Mammary epithelial cell (primary cell): Measurements from ENCODE around the gene CHD5.

Experiments
- CTCF ChIP-seq, 2 donors: IDR thresholded peaks in 1 of 2; conservative IDR thresholded peaks in 1 of 2; 2 replicates each; pipeline ENCODE4 v1.5.1; 2011 to 2012; ENCODE audit warnings: inconsistent platforms in 2 of 2, low read length in 2 of 2, mild to moderate bottlenecking in 2 of 2, control low read depth in 1 of 2, low read depth in 1 of 2; ENCODE audit not compliant: insufficient read depth in 1 of 2; ENCODE audit errors: extremely low read depth in 1 of 2
- EZH2 ChIP-seq: IDR thresholded peaks from 2 replicates; pipeline ENCODE4 v1.6.1; 2012; ENCODE audit warnings: low read length, inconsistent platforms, borderline replicate concordance

DNA sequence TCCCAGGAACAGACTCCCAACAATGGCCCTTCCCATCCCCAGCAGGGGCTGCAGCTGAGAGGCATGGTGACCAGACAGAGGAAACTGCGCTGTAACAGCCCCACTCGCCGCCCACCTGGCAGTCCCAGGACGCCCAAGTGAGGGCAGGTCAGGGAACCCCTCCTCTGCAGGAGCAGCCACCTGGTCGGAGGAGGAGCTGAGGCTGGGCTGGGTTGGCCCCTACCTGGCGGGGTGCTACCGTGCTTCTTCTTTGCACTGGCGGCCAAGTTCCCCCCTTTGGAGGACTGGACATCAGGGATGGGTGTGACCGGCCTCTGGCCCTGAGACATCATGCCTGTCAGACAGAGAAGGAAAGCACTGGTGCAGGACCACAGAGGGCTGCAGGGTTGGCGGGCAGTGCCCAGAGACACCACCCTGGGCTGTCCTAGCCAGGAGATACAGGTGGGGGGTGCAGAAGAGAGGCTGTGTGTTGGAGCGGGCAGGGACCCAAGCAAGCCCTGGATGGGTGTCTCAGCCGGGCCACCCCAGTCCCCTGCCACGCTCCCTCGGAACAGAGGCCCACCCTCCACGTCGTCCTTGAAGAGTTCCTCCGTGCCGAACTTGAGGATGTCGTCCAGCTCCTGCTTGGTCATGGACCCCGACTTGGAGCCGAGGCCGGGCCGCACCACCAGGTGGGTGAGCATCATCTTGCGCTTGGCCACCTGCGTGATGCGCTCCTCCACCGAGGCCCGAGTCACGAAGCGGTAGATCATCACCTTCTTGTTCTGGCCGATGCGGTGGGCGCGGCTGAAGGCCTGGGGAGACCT is 51.6 kb downstream of the CHD5 start:
- TF ChIP-seq CTCF (conservative IDR thresholded peaks at IDR 0.05 in 1 of 2, IDR thresholded peaks at IDR 0.05 in 1 of 2; ENCODE audit: extremely low read depth in 1 of 2, insufficient read depth in 1 of 2, low read depth in 1 of 2, low read length in 2 of 2): no peak
- no peak for TF ChIP-seq EZH2
